Right cardiac atrium (tissue), 5 donors: Measurements from ENCODE around the gene NSD2. TPM values are rescaled to one million over a fixed set of nuclear protein-coding genes. Genes with fewer than 3 reads are reported as not detected.
A peak's percentile ranks its signal among the peaks of the same experiment; 100 is the strongest.

Experiments used
- ATAC-seq, 2 donors: fragments of 200-7000 bp; cut with Tn5 transposase; one replicate each; pipeline versions ENCODE4 v1.8.0 to v1.9.1; 2020; ENCODE audit warnings: moderate library complexity in 2 of 2, mild to moderate bottlenecking in 1 of 2
- DNase-seq, 3 donors: peaks; one replicate each; pipeline ENCODE4 v3.0.0-alpha.2; 2020
- H3K27ac ChIP-seq: one replicate; pipeline ENCODE4 v1.5.1; 2013; ENCODE audit warnings: mild to moderate bottlenecking, low read length, control low read depth, moderate library complexity
- H3K27me3 ChIP-seq: one replicate; pipeline ENCODE4 v1.6.1; 2013; ENCODE audit not compliant: control insufficient read depth, insufficient read depth
- H3K4me1 ChIP-seq: one replicate; pipeline ENCODE4 v1.6.1; 2013; ENCODE audit warnings: low read length; ENCODE audit not compliant: control insufficient read depth, insufficient read depth
- H3K4me3 ChIP-seq: one replicate; pipeline ENCODE4 v1.5.1; 2013; ENCODE audit warnings: low read length, control low read depth
- H3K9me3 ChIP-seq: one replicate; pipeline ENCODE4 v1.6.1; 2013; ENCODE audit warnings: low read length; ENCODE audit not compliant: control insufficient read depth
- WGBS: extraction: QIAGEN DNeasy Blood & Tissue Kit; methylation state at CpG from one replicate; pipeline ENCODE4 v1.1.7; 2013; 5-methylcytosine and 5-hydroxymethylcytosine counted together
- intact Hi-C, 4 donors: fragments of 100-400 bp; cut with DNase I; formaldehyde crosslinking; loops; one replicate each; pipeline versions ENCODE4 v1.11.0 to v1.14.0; 2022 to 2023
- long read RNA-seq, 4 donors: library from polyadenylated mRNA; unstranded; transcript quantifications; one replicate each; pipeline ENCODE4 v2.0.0, GENCODE V29; 2020 to 2021
- polyA plus RNA-seq: library from polyadenylated mRNA; stranded (reverse); fragments of 200-250 nt; gene quantifications from one replicate; pipeline ENCODE4 v1.2.3, GENCODE V29; 2013
- total RNA-seq, 4 donors: library from RNA; stranded (reverse); fragmentation: NEBNext Ultra II Directional; extraction: Animal tissue kit (Norgen Biotek cat#: 25700); gene quantifications; one replicate each; pipeline ENCODE4 v1.2.1, GENCODE V29; 2021
- donor health status: healthy with polysubstance abuse.
- donor health status: DM: no; HTN: yes; CAD: no.
- donor health status: DM: no; HTN: no; CAD: no.
- donor health status: DM: no; HTN: yes; CAD: no; lungs with severe emphysema.
- donor health status: DM: yes; HTN: yes; CAD: no.

The NSD2 gene
- total RNA-seq (10 to 100 TPM; 44.4 to 52.0 (median 46.6) TPM), polyA plus RNA-seq (10.8 TPM)
- long read RNA-seq, donor 1, full-length matches to known transcripts: 10 of 55 reads
- long read RNA-seq, donor 1, partial matches to known transcripts: 10 of 55 reads
- long read RNA-seq, donor 1, other reads (novel, unspliced or antisense): 35 of 55 reads
- long read RNA-seq, donor 2, full-length matches to known transcripts: 6 of 18 reads
- long read RNA-seq, donor 2, partial matches to known transcripts: 4 of 18 reads
- long read RNA-seq, donor 2, other reads (novel, unspliced or antisense): 8 of 18 reads
- long read RNA-seq, donor 3, full-length matches to known transcripts: 4 of 42 reads
- long read RNA-seq, donor 3, partial matches to known transcripts: 23 of 42 reads
- long read RNA-seq, donor 3, other reads (novel, unspliced or antisense): 15 of 42 reads
- long read RNA-seq, donor 4, transcript NSD2-224 (9 exons, 3,964 nt): major isoform, 5 of 25 reads
- long read RNA-seq, donor 4, partial matches to known transcripts: 5 of 25 reads
- long read RNA-seq, donor 4, other reads (novel, unspliced or antisense): 15 of 25 reads

- Histone ChIP-seq H3K9me3 (no peaks in the 10 kb centered on the region), H3K4me1 (peaks cover 6% of the 10 kb centered on the region), H3K4me3 (peak within 1 kb of the TSS; percentile 98), H3K27me3 (no peaks in the 10 kb centered on the region), H3K27ac (peak within 1 kb of the TSS; percentile 80)
- intact Hi-C loops: no loop called here
- DNase-seq (peak; percentile 91 to 96 (median 96)), ATAC-seq (peak; percentile 85 to 90)
- under 1% methylated on average over 154 of the region's 155 CpGs for WGBS
These were observed at the start of gene NSD2 for GRCh38 chr4:1870578-1871443. TSS of gene NSD2 (plus strand) at chr4:1871393. CDS start at chr4:1900655, 29,262 bp downstream.

- intact Hi-C loops: no loop called here
- H3K9me3 ChIP-seq: no peaks in the 10 kb centered on the region
- H3K4me1 ChIP-seq: no peaks in the 10 kb centered on the region
- ATAC-seq (peak in 1 of 2 donors; percentile 8), DNase-seq (peak in 2 of 3 donors; percentile 16 to 35)
- no peaks in the 10 kb centered on the region for H3K27me3 ChIP-seq
- 96% methylated on average over 18 of the region's 18 CpGs for WGBS
- H3K4me3 ChIP-seq: no peak overlapping the region
- H3K27ac ChIP-seq: no peak overlapping the region
These were observed 49.3 kb upstream of the NSD2 start for GRCh38 chr4:1821679-1822567.

GRCh38 chr4:1822568-1823544, 48.3 kb upstream of the NSD2 start:
- no peaks in the 10 kb centered on the region for H3K9me3 ChIP-seq
- 93% methylated on average over 37 of the region's 37 CpGs for WGBS
- H3K4me1 ChIP-seq: no peaks in the 10 kb centered on the region
- no peak for ATAC-seq
- H3K27me3 ChIP-seq: no peaks in the 10 kb centered on the region
- H3K4me3 ChIP-seq: no peak overlapping the region
- H3K27ac ChIP-seq: no peak overlapping the region
- intact Hi-C loops: no loop called here
- DNase-seq: peak in 2 of 3 donors; percentile 46 to 50

GRCh38 chr4:1823545-1823932, 47.7 kb upstream of the NSD2 start:
- H3K27ac ChIP-seq: no peak overlapping the region
- H3K27me3 ChIP-seq: no peaks in the 10 kb centered on the region
- 93% methylated on average over 12 of the region's 12 CpGs for WGBS
- intact Hi-C loops: no loop called here
- ATAC-seq: no peak
- no peak overlapping the region for H3K4me3 ChIP-seq
- no peaks in the 10 kb centered on the region for H3K9me3 ChIP-seq
- H3K4me1 ChIP-seq: no peaks in the 10 kb centered on the region
- DNase-seq: peak in 1 of 3 donors; percentile 6

GRCh38 chr4:1824746-1825145, 46.4 kb upstream of the NSD2 start:
- ATAC-seq (no peak), DNase-seq (no peak)
- Histone ChIP-seq H3K4me3 (no peak overlapping the region), H3K27me3 (no peaks in the 10 kb centered on the region), H3K27ac (no peak overlapping the region), H3K4me1 (no peaks in the 10 kb centered on the region), H3K9me3 (no peaks in the 10 kb centered on the region)
- WGBS: 84% methylated on average over 11 of the region's 11 CpGs
- intact Hi-C loops: no loop called here

- peak in 1 of 3 donors; percentile 56 for DNase-seq
- no peak for ATAC-seq
- WGBS: 78% methylated on average over 19 of the region's 19 CpGs
- Histone ChIP-seq H3K27ac (no peak overlapping the region), H3K9me3 (no peaks in the 10 kb centered on the region), H3K4me3 (no peak overlapping the region), H3K27me3 (no peaks in the 10 kb centered on the region), H3K4me1 (no peaks in the 10 kb centered on the region)
- intact Hi-C loops: no loop called here
These were observed 45.9 kb upstream of the NSD2 start for GRCh38 chr4:1825326-1825725.

GRCh38 chr4:1826531-1827350, 44.5 kb upstream of the NSD2 start:
- Histone ChIP-seq H3K4me3 (no peak overlapping the region), H3K9me3 (no peaks in the 10 kb centered on the region), H3K27me3 (no peaks in the 10 kb centered on the region), H3K4me1 (no peaks in the 10 kb centered on the region), H3K27ac (no peak overlapping the region)
- ATAC-seq (peak in 1 of 2 donors; percentile 7), DNase-seq (peak in 1 of 3 donors; percentile 39)
- intact Hi-C loops: no loop called here
- 87% methylated on average over 30 of the region's 30 CpGs for WGBS

GRCh38 chr4:1830234-1830633, 41.0 kb upstream of the NSD2 start:
- intact Hi-C loops: no loop called here
- H3K27ac ChIP-seq: no peak overlapping the region

GRCh38 chr4:1830642-1831228, 40.5 kb upstream of the NSD2 start:
- no peak for ATAC-seq
- DNase-seq: no peak
- Histone ChIP-seq H3K4me3 (no peak overlapping the region), H3K27ac (no peak overlapping the region), H3K4me1 (no peaks in the 10 kb centered on the region), H3K27me3 (no peaks in the 10 kb centered on the region), H3K9me3 (no peaks in the 10 kb centered on the region)
- intact Hi-C loops: no loop called here
- WGBS: 87% methylated on average over 8 of the region's 8 CpGs

More at GRCh38 chr4:1830234-1830633, 41.0 kb upstream of the NSD2 start:
- no peak for DNase-seq
- Histone ChIP-seq H3K4me3 (no peak overlapping the region), H3K4me1 (no peaks in the 10 kb centered on the region), H3K27me3 (no peaks in the 10 kb centered on the region), H3K9me3 (no peaks in the 10 kb centered on the region)
- 93% methylated on average over 3 of the region's 3 CpGs for WGBS
- ATAC-seq: no peak
